Epithelial cell of prostate (primary cell): ENCODE results near the gene C5orf52.
"Not testable (repeated sequence)": the region's sequence is repeated elsewhere in the genome, so short reads cannot be mapped to it uniquely, and the experiment has no call there.

Source experiments
- DNase-seq: peaks from one replicate; pipeline ENCODE4 v3.0.0-alpha.2; 2011; ENCODE audit warnings: low read depth, low spot score
- H3K27ac ChIP-seq: fragments of 450-650 bp; 2 replicates; pipeline ENCODE4 v1.5.1; 2017; ENCODE audit warnings: mild to moderate bottlenecking

The C5orf52 gene

DNA sequence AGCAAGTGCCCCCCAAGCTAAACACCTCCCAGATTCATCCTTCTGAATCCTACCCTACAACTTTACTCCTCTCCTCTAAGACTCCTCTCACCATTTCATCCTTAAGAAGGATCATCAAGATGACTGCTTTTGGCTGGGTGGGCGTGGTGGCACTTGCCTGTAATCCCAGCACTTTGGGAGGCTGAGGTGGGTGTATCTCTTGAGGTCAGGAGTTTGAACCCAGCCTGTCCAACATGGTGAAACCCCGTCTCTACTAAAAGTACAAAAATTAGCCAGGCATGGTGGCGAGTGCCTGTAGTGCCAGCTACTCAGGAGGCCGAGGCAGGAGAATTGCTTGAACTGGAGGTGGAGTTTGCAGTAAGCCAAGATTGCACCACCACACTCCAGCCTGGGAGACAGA is 3.0 kb downstream of the C5orf52 start:
- not testable (repeated sequence) for DNase-seq, H3K27ac ChIP-seq

DNA sequence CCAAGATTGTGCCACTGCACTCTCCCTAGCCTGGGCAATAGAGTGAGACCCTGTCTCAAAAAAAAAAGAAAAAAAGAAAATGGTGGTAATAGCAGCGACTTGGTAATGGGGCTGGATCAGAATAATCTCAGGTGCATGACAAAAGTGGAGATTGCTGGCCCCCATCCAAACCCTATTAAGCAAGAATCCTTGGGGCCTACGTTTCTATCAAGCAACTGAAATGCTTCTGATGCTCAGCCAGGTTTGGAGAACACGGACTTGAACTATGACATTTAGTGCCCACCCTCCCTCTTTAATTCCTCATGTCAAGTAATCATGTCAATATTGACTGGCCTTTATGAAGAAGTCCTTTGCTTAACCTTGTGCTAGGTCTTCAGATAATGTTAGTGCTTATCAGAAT is 6.6 kb downstream of the C5orf52 start:
- H3K27ac ChIP-seq, result no peak overlapping the region
- no peak for DNase-seq

DNA sequence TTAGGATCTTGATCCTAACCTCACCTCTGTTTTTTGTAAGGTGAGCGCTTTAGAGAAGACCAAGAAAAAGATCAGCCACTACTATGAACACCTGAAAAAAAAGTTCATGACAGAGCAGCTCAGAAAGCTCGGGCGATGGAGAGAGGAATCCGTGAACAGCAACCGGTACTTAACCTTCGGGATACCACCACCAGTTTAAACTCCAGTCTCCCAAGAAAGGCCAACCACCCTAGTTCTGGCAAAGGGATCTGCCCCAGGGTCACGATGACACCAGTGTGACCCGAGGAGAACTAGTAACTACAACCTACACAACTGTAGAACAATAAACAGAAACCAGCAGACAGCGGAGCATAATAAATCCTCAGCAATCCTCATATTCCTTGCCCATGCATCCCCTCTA is 8.5 kb downstream of the C5orf52 start:
- DNase-seq, result no peak
- H3K27ac ChIP-seq, result no peak overlapping the region

DNA sequence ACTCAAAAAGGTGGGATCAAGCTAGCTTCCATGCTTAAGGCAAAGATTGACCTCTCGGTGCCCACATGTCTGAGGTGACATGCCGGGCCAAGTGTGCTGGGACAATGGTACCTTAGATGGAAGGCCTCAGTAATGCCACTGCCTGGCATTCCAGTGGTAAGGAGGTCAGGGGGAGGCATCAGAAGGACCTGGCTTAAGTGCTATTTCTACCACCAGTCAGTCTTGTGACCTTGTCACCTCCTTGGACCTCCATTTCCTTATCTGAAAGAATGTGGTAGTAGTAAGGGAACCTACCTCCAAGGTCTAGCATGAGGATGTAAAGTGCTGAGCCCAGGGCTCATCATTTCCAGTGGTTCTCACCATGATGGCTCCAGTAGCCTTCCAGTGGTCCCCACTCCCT is 8.9 kb downstream of the C5orf52 start:
- H3K27ac ChIP-seq, result no peak overlapping the region
- DNase-seq, result no peak

DNA sequence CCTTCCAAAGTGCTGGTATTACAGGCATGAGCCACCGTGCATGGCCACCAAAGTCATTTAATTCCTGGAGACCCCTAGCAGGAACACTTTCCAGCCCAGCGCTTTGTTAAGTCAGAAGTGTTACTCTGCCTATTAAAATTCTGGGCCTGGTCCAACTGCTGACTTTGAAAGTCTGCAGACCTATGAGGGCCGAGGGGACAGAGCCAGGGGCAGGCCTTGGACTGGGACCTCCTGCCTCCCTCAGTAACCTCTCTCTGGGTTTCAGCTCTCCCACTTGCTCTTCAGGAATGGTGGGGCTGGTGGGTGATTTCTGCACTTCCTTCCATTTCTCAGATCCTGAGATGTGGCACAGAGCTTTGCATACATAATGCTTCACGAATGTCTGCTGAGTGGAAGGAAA is 9.7 kb downstream of the C5orf52 start:
- DNase-seq, result no peak
- no peak overlapping the region for H3K27ac ChIP-seq

DNA sequence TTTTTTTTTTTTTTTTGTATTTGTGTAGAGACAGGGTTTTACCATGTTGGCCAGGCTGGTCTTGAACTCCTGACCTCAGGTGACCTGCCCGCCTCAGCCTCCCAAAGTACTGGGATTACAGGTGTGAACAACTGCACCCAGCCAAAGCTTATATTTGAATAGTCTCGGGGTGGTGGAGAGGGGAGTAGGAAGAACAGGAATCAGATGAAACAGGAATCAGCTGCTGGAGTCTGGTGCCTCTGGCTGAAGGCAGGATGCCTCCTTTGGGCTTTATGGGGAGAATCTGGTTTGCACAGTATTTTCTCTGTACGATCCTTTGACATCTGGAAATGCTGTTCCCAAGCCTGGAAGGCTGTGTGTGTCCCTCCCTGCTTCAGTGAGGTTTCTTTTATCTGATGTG is 10.9 kb downstream of the C5orf52 start:
- DNase-seq, result no peak
- no peak overlapping the region for H3K27ac ChIP-seq

DNA sequence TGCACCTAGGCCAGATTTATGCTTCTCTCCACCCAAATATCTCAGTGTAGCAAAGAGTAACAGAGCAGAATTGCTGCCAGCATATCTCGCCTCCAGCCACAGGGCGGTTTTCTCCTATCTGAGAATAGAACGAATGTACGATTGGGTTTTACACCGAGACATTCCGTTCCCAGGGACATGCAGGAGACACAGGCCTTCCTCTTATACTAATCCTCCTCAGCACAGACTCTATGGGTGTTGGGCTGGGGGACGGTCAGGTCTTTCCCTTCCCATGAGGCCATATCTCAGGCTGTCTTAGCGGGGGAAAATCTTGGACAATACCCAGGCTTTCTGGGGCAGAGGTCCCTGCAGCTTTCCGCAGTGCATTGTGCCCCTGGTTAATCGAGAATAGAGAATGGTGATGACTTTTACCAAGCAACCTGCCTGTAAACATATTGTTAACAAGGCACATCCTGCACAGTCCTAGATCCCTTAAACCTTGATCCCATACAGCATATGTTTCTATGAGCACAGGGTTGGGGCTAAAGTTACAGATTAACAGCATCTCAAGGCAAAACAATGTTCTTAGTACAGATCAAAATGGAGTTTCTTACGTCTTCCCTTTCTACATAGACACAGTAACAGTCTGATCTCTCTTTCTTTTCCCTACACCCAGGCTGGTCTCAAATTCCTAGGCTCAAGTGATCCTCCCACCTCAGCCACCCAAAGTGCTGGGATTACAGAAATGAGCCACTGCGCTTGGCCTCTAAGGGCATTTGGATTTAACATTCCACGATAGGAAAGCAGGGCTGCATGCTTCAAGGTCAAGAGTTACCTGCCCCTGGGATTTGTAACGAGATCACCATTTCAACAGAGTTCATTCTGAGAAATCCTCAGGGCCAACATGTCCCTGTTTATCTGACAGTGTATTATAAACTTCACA is 15.2 kb downstream of the C5orf52 start:
- not testable (repeated sequence) for DNase-seq, H3K27ac ChIP-seq

DNA sequence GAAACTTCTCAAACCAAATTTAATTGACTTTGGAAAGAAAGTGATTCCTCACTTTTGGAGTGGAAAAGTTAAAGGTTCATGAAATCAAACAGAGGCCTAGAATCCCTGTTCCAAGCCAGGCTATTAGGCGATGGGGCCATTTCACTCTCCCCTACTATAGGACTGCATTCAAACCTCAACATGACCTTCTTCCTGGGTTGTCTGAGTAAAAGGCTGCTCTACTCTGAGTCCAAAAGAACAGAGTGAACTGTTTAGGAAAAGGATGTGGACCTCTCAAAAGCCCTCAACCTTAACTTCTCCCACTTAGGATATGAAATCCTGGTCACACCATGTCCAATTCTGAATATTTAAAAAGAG is 15.8 kb downstream of the C5orf52 start:
- DNase-seq, result no peak
- no peak overlapping the region for H3K27ac ChIP-seq

DNA sequence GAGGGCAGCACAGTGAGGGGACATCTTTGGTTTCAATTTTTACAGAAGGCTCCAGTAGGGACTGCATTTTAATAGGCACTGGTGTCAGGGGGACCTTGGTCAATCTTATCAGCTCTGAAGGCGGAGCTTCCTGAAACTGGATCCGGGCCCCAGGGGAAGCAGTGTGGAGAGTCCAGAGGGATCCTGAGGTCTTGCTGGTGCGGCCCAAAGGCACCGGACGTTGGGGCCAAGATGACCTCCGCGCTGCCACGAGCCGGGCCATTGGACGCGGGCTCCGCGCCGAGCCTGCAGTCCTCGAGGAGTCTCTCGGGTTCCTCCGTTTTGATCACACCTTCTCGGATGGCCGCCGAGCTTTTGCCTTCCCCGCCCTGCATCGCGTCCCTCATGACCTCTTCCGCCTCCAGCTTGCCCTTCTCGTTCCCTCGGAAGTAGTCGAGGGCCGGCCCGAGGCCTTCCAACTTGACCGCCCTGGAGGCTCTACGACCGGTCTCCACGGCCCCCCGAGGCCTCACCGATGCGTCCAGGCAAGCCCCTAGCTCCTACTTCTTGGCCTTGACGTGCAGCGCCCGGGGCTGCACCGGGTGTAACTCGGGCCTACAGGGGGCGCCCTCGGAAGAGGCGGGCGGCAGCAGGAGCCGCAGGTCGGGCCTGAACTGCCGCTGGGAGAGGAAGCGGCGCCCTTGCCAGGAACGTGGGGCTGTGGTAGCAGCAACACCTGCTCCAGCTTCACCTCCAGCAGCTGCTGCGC is 18.8 kb downstream of the C5orf52 start:
- DNase-seq, result no peak
- H3K27ac ChIP-seq, result no peak overlapping the region

DNA sequence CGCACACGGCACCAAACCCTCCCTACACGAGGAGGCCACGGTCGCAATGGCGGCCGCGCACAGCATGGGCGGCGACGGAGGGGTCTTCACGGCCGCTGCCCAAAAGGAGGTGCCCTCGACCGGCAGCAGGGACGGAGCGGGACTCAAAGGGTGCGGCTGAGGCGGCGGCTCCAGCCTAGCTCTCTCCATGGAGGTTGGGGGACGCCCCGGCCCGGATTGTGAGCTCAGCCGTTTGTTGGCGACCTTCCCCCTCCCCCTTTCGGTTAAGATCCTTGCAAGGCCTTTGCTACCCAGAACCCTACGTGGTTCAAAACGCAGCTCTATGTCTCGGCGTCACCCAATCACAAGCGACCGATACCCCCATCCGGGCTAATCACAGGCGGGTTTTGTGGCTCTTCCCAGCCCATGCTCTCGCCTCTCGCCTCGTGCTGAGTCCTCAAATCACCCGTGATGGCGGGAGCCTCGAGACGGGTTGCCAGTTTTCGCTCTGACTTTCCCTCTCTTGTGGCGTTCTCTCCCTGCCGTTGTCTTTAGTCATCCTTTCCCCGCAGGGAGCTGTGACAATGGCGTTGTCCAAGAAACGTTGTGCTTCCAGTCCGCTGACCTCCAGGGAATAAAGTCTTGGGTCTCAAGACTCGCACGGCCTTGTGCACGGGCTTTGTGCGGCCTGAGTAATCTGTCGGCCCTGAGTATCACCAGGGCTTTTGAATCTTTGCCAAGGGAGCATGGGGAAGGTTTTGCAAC is 19.5 kb downstream of the C5orf52 start:
- DNase-seq, result no peak
- no peak overlapping the region for H3K27ac ChIP-seq

DNA sequence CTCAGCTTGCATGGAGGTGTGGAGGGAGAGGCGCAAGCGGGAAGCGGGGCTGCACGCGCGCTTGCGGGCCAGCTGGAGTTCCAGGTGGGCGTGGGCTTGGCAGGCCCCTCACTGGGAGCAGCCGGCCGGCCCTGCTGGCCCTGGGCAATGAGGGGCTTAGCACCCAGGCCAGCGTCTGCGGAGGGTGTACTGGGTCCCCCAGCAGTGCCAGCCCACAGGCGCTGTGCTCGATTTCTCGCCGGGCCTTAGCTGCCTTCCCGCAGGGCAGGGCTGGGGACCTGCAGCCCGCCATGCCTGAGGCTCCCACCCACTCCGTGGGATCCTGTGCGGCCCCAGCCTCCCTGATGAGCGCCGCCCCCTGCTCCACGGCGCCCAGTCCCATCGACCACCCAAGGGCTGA is 22.5 kb downstream of the C5orf52 start:
- not testable (repeated sequence) for H3K27ac ChIP-seq, DNase-seq

DNA sequence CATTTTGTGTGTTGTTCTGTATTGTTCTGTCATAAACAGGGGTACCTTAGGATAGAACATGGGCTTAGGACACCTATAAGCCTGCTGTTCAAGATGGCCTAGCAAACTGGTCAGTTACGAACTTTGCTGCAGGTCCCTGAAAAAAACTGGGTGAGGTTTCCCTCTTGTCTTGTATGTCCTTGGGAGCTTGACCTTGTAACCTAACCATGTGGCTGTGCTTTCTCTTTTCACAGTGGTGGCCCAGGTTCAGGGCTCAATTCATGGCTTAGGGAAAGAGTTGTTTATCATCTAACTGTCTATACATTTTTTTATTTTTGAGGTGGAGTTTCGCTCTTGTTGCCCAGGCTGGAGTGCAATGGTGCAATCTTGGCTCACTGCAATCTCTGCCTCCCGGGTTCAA is 24.8 kb downstream of the C5orf52 start:
- not testable (repeated sequence) for H3K27ac ChIP-seq, DNase-seq

DNA sequence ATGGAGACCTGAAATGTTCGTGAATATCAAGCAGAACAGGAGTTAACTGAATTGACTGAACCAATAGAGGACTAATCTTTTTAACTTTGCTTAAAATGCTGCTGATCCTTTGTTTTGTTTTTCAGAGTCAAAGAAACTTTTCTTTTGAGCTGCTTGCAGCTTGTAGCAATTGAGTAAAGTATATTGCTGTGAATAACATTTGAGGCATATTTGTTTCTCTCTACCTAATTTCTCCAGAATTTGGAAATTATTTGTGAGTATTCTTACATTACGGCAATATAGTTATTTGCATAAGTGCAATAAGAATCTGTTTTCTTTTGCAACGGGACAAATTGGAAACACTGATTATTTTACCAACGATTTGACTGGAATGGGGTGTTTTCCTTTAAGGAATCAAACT is 27.3 kb downstream of the C5orf52 start:
- not testable (repeated sequence) for H3K27ac ChIP-seq, DNase-seq

DNA sequence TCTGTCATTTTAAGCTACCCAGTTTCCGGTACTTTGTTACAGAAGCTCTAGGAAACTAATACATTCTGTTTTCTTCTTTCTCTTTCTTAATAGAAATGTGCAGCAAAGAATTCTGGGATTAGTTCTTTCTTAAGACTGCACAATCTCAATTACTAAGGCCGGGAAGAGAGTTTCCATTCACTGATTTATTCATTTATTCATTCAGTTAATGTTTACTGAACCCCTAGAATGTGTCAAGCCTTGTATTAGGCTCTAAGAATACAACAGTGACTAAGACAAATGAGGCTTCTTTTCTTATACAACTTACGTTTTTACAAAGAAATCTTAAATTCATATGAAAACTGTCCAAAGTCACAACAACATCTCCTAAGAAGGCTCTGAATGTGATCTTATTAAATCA is 32.4 kb downstream of the C5orf52 start:
- no peak for DNase-seq
- H3K27ac ChIP-seq, result no peak overlapping the region

DNA sequence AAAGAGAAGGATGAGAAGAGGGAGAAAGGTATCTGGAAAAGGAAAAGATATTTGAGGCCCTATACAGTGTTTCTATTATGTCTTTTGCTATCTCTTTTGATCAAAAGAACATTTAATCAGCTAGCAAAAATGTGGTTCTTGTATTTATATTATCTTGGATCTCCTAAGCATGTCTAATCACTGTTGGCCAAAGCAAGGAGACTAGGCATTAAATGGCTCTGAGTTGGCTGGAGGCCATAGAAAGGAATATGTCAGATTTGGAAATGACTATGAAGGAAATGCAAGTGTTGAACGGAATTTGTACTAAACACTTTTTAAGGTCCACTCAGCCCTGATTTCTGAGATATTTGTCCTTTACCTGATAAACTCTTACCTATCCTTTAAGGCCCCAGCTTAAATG is 37.5 kb downstream of the C5orf52 start:
- no peak overlapping the region for H3K27ac ChIP-seq
- no peak for DNase-seq

DNA sequence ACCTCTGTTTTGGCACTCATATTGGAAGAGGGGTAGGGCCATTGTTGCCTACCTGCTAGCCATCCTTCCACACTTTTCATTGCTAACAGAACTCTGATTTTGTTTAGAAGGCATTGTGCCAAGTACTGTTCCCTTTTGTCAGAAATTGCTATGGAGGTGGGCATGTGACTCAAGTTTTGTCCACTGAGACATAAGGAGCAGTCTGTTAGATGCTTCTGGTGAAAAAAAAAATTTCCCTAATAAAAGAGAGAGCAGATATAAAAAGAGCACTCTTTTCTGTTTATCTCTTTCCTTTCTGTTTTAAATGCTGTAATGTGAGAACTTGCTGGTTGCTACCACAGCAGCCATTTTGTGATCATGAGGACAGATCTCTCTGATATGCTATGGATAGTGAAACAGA is 38.0 kb downstream of the C5orf52 start:
- no peak for DNase-seq
- no peak overlapping the region for H3K27ac ChIP-seq

DNA sequence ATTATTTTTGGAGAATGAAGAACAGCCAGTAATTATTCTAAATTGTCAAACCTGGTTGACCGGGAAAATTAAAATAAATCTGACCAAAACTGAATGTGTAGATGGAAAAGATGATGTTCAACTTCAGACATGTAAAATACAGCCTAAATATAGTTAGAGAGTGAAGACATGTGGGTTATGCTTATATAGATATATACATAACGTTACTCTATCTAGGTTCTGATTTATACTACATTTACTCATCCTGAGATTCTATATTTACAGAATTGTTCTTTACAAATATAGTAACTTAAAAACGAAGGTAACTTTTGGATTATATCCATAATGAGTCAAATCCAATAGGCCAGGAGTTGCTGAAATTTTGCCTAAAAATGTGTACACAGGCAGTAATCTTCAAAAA is 39.1 kb downstream of the C5orf52 start:
- peak overlapping the region; percentile 8 for H3K27ac ChIP-seq
- DNase-seq, result no peak

DNA sequence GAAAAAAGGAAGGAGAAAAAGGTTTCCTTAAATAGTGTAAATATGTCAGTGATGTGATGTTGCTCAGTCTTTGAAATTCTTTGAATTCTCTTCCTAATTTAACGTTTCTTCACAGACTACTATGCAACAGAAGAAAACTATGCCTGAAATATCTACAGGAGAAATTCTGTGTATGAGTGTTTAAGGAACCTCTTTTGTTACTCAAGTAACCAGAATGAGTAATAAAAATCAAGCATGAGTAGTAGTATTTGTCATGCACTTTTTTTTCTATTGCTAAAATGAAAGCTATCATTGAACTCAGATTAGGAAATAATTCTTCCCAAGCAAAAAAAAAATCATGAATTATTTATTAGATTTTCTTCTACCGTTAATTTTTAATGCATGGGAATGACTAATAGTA is 39.5 kb downstream of the C5orf52 start:
- H3K27ac ChIP-seq, result peak overlapping the region; percentile 8
- no peak for DNase-seq

DNA sequence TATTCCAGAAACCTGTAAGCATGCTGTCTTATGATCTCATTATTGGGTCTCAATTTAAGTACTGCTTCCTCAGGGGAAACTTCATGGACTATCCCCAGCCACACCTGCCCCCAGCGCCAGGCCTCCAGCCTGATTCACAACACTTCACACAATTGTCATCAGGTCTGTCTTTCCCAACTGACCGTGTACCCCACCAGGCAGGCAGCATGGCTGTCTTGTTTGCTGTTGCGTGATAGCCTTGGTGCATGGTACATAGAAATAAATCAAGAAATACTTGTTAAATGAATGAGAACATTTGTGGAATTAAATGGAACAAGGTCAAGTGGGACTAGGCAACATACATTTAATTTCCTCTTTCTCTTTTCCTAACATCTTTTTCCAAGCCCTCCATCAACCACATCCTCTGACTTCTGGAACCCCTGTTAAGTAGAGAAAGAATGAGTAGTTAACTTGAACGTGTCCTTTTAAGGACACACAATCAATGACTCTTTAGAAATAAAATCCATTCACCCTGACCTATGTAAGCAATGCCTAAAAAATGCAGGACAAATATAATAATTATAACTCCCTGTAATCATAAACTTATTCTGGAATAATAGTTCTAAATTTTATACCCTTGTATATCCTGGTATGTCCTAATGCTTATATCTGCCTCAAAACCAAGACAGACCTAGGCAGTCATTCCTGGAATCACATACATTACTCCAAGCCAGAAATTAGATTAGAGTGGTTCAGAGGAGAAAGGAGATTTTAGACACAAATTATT is 42.7 kb downstream of the C5orf52 start:
- no peak overlapping the region for H3K27ac ChIP-seq
- no peak for DNase-seq

DNA sequence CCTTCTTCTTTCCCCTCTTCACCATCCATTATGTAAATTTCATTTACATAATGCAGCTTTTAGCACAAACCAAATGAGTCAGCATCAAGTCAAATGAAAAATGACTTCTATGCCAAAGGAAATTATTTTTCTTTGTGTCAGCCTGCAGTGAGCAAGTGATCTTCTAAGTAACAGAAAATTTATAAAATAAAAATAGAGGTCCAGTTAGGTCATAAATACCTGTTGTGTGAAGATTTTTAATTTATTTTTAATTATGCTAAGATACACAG is 43.2 kb downstream of the C5orf52 start:
- H3K27ac ChIP-seq, result no peak overlapping the region
- no peak for DNase-seq

DNA sequence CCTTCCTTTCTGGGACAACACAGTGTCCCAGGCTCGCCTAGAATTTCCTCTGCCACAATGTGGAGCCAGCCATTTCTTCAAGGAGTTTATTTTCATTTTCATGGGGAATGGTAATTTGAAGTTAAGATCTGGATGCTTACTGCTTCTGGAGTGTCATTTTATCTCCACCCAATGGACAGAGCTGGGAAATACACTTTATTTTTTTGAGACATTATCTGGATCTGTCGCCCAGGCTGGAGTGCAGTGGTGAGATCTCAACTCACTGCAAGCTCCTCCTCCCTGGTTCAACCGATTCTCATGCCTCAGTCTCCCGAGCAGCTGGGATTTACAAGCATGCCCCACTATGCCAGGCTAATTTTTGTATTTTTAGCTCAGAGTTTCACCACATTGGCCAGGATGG is 47.2 kb downstream of the C5orf52 start:
- no peak overlapping the region for H3K27ac ChIP-seq
- DNase-seq, result no peak
